Vagina (tissue), 2 donors: Measurements from ENCODE around the gene LMBR1L. TPM values are rescaled to one million over a fixed set of nuclear protein-coding genes. Genes with fewer than 3 reads are reported as not detected.
"Not testable (repeated sequence)": the region's sequence is repeated elsewhere in the genome, so short reads cannot be mapped to it uniquely, and the experiment has no call there.

Source experiments
- DNase-seq, 2 donors: peaks; one replicate each; pipeline ENCODE4 v3.0.0-alpha.2; 2017; ENCODE audit errors: extremely low spot score in 2 of 2
- H3K27ac ChIP-seq: fragments of 200-600 bp; sonication (generic); one replicate; pipeline ENCODE4 v1.5.1; 2019
- H3K27me3 ChIP-seq: fragments of 200-600 bp; sonication (generic); one replicate; pipeline ENCODE4 v1.5.1; 2019
- H3K36me3 ChIP-seq, 2 donors: fragments of 200-600 bp; sonication (generic); one replicate each; pipeline ENCODE4 v1.5.1; 2017 to 2019
- H3K4me1 ChIP-seq: fragments of 200-600 bp; sonication (generic); one replicate; pipeline ENCODE4 v1.5.1; 2019
- H3K4me3 ChIP-seq, 2 donors: fragments of 200-600 bp; sonication (generic); 1 replicate in 1 of 2; 2 replicates in 1 of 2; pipeline ENCODE4 v1.5.1; 2016 to 2019
- H3K9me3 ChIP-seq: fragments of 200-600 bp; sonication (generic); one replicate; pipeline ENCODE4 v1.5.1; 2019
- POLR2A ChIP-seq, 2 donors: fragments of 450-650 bp; IDR thresholded peaks; one replicate each; pipeline ENCODE4 v1.6.1; 2017; ENCODE audit warnings: antibody characterized with exemption in 2 of 2, mild to moderate bottlenecking in 2 of 2, moderate library complexity in 2 of 2
- POLR2AphosphoS5 ChIP-seq, 2 donors: sonication (generic); formaldehyde crosslinking; IDR thresholded peaks; one replicate each; pipeline ENCODE4 v1.9.0; 2017; ENCODE audit warnings: antibody characterized with exemption in 2 of 2, mild to moderate bottlenecking in 2 of 2, low read depth in 1 of 2; ENCODE audit not compliant: insufficient read depth in 1 of 2
- intact Hi-C: fragments of 100-400 bp; cut with DNase I; formaldehyde crosslinking; loops from one replicate; pipeline ENCODE4 v1.15.1; 2023
- total RNA-seq: library from RNA; depleted of rRNA; stranded (reverse); fragments of >200 nt; gene quantifications from one replicate; pipeline ENCODE4 v1.2.3, GENCODE V29; 2016
- TF ChIP-seq, protein P1 (sequence below), 3 experiments: fragments of 450-650 bp in 2 of 3; fragments of 200-600 bp in 1 of 3; sonication (generic) in 1 of 3; IDR thresholded peaks; one replicate each; pipeline ENCODE4 v1.5.1; 2017 to 2019; ENCODE audit warnings: antibody characterized with exemption in 3 of 3, mild to moderate bottlenecking in 2 of 3, moderate library complexity in 2 of 3

LMBR1L gene
- total RNA-seq, 1 donor from 2014 or later = 53.3 TPM

DNA sequence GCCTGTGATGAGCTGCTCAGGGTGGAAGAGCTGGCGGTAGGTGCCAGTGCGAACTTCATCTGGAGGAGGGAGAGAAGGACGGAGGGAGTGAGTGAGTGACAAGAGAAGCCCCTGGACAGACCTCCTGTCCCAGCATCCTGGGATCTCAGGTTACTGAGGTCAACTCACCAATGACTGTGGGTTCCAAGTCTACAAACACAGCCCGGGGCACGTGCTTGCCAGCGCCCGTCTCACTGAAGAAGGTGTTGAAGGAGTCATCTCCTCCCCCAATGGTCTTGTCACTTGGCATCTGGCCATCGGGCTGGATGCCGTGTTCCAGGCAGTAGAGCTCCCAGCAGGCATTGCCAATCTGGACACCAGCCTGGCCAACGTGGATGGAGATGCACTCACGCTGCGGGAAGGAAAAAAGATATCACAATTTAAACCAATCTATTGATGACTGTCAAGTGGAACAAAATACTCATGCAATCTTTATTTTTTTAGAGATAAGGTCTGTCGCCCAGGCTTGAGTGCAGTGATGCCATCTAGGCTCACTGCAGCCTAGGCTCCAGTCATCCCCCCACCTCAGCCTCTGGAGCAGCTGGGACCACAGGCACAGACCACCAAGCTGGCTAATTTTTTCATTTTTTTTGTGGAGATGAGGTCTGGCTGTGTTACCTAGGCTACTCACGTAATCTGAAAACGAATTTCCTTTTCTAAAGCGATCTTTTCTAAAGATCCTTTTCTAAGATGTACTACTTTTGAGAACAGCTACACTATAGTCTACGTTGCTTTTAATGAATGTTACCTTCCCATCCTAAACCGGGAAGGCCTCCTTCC is 18.9 kb upstream of the LMBR1L start:
- intact Hi-C loops = loop anchor here (2.0 to 10.0 kb wide), 3 partner anchors 59 to 105 kb away; partner anchors contain the start of genes KMT2D, RHEBL1 and TUBA1A
- no peaks in the 10 kb centered on the region for H3K27me3 ChIP-seq
- peak overlapping the region; percentile 98 for H3K27ac ChIP-seq
- peak overlapping the region; percentile 83 to 92 for H3K4me3 ChIP-seq
- TF ChIP-seq POLR2AphosphoS5 (IDR thresholded peaks at IDR 0.05; ENCODE audit: insufficient read depth in 1 of 2, low read depth in 1 of 2) (no peak), POLR2A (IDR thresholded peaks at IDR 0.05) (no peak)
- TF ChIP-seq, protein P1, sequence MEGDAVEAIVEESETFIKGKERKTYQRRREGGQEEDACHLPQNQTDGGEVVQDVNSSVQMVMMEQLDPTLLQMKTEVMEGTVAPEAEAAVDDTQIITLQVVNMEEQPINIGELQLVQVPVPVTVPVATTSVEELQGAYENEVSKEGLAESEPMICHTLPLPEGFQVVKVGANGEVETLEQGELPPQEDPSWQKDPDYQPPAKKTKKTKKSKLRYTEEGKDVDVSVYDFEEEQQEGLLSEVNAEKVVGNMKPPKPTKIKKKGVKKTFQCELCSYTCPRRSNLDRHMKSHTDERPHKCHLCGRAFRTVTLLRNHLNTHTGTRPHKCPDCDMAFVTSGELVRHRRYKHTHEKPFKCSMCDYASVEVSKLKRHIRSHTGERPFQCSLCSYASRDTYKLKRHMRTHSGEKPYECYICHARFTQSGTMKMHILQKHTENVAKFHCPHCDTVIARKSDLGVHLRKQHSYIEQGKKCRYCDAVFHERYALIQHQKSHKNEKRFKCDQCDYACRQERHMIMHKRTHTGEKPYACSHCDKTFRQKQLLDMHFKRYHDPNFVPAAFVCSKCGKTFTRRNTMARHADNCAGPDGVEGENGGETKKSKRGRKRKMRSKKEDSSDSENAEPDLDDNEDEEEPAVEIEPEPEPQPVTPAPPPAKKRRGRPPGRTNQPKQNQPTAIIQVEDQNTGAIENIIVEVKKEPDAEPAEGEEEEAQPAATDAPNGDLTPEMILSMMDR (IDR thresholded peaks at IDR 0.05) = no peak
- H3K4me1 ChIP-seq = peaks cover 36% of the 10 kb centered on the region
- no peak for DNase-seq
- H3K9me3 ChIP-seq = no peaks in the 10 kb centered on the region
- peaks cover 0 to 23% of the 10 kb centered on the region in 2 donors for H3K36me3 ChIP-seq

DNA sequence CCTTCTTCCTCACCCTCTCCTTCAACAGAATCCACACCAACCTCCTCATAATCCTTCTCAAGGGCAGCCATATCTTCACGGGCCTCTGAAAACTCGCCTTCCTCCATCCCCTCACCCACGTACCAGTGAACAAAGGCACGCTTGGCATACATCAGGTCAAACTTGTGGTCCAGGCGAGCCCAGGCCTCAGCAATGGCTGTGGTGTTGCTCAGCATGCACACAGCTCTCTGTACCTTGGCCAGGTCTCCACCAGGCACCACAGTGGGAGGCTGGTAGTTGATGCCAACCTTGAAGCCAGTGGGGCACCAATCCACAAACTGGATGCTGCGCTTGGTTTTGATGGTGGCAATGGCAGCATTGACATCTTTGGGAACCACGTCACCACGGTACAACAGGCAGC is 17.3 kb upstream of the LMBR1L start:
- H3K4me1 ChIP-seq = peaks cover 27% of the 10 kb centered on the region
- intact Hi-C loops = loop anchor here (10.0 kb wide), 1 partner anchor 63 kb away; the partner anchor contains the start of genes KMT2D and RHEBL1
- peaks cover 0 to 23% of the 10 kb centered on the region in 2 donors for H3K36me3 ChIP-seq
- not testable (repeated sequence) for H3K27ac ChIP-seq, H3K9me3 ChIP-seq, DNase-seq, H3K4me3 ChIP-seq, H3K27me3 ChIP-seq

DNA sequence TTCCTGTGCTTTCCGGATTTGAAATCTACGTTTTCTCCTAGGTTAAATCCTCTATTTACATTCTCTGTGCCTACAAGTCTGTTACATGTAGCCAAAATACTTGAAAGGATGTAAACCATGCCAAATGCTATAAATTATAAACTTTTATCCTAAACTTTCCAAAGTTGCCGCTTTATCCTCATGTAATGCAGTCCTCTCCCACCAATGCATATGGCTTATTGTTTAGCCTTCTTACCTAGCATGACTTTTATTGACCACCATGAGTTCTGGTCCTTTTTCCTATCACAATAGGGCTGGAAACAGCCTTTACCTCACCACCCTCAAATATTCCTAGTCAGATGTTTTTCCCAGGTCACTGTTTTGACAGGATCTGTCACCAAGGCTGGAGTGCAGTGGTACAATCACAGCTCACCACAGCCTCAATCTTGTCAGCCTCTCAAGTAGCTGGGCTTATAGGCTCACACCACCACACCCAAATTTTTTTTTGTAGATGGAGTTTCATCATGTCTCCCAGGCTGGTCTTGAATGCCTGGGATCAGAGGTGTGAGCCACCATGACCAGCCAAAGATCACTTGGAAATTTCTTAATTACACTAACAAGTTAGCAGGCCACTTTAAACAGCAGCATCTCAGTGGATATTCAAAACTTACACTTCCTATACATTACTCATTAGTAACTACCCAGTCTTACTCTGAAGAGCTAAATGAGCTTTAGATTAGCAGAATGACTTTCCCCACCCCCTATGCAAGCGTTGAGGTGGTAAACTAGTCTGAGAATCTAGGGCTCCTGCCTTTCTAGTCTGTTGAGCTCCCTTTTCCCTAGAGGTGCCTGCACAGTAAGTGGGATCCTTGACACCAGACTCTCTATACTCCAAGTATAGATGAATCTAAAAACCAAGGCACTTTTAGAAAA is 16.5 kb upstream of the LMBR1L start:
- H3K27ac ChIP-seq = no peak overlapping the region
- DNase-seq = no peak
- H3K9me3 ChIP-seq = no peaks in the 10 kb centered on the region
- no peak overlapping the region for H3K4me3 ChIP-seq
- TF ChIP-seq POLR2A (IDR thresholded peaks at IDR 0.05) = no peak
- TF ChIP-seq POLR2AphosphoS5 (IDR thresholded peaks at IDR 0.05; ENCODE audit: insufficient read depth in 1 of 2, low read depth in 1 of 2) = no peak
- TF ChIP-seq, protein P1 (IDR thresholded peaks at IDR 0.05) = no peak
- no peaks in the 10 kb centered on the region for H3K27me3 ChIP-seq
- intact Hi-C loops = loop anchor here (10.0 kb wide), 1 partner anchor 62 kb away; the partner anchor contains the start of genes KMT2D and RHEBL1
- peaks cover 0 to 23% of the 10 kb centered on the region in 2 donors for H3K36me3 ChIP-seq
- H3K4me1 ChIP-seq = peaks cover 19% of the 10 kb centered on the region

DNA sequence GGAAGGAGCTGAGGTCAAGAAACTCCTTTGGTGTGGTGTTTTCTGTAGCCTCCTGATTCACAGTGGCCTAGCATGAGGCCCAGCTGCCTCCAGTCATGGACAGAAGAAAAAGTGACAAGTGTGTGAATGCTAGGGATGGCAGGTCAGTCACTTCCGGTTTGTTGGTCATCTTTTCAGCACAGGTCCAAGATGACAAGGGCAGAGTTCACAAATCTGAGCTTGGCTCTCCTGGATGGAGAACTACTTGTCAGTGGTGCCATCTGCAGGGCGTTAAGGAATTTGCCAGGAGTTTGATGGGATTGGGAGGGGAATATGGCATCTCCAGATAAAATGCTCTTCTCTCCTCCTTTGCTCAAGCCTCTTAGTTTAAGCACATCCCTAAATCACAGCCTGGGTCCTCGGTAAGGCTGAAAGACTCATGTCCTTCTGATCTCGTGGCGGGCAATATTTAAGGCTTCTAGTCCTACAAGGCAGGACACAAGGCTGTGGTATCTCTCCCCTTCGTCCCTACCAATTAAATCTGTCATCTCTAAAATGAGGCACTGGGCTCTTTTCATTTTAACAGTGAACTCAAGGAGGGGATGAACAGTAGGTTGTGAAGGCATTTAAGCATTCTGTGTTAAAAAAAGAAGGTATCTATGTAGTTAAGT is 10.5 kb upstream of the LMBR1L start:
- Histone ChIP-seq H3K4me3 (no peak overlapping the region), H3K36me3 (no peaks in the 10 kb centered on the region), H3K27me3 (no peaks in the 10 kb centered on the region), H3K27ac (no peak overlapping the region), H3K4me1 (no peaks in the 10 kb centered on the region), H3K9me3 (no peaks in the 10 kb centered on the region)
- DNase-seq = no peak
- intact Hi-C loops = loop anchor here (2.0 to 10.0 kb wide), 2 partner anchors 32 to 56 kb away; partner anchors contain the start of genes KMT2D and RHEBL1
- TF ChIP-seq POLR2AphosphoS5 (IDR thresholded peaks at IDR 0.05; ENCODE audit: insufficient read depth in 1 of 2, low read depth in 1 of 2) (peak in 1 of 2 donors; percentile 13), POLR2A (IDR thresholded peaks at IDR 0.05) (no peak)
- TF ChIP-seq, protein P1 (IDR thresholded peaks at IDR 0.05) = peak in 2 of 3 experiments; percentile 12 to 16

DNA sequence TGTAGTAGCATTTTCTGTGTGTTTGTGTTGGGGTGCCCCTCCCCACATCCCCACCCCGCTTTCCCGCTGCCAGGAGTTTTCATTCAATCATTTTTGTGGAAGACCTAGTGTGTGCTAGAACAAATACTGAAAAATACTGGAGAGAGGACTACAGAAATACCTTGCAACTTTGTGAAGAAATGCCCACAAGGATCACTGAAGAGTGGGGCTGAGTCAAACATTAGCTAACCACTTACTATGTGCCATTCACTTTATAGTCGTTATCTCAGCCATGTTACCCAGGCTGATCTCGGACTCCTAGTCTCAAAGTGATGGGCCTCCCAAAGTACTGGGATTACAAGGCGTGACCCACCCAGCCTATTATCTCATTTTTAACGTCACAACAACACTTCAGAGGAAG is 559 bp upstream of the LMBR1L start:
- Histone ChIP-seq H3K27ac (peak overlapping the region; percentile 98), H3K27me3 (no peaks in the 10 kb centered on the region), H3K4me3 (peak overlapping the region; percentile 91 to 92), H3K36me3 (no peaks in the 10 kb centered on the region), H3K4me1 (peaks cover 45% of the 10 kb centered on the region), H3K9me3 (no peaks in the 10 kb centered on the region)
- TF ChIP-seq, protein P1 (IDR thresholded peaks at IDR 0.05) = no peak
- TF ChIP-seq POLR2A (IDR thresholded peaks at IDR 0.05) (no peak), POLR2AphosphoS5 (IDR thresholded peaks at IDR 0.05; ENCODE audit: insufficient read depth in 1 of 2, low read depth in 1 of 2) (no peak)
- intact Hi-C loops = no loop called here
- no peak for DNase-seq
